NB4 (cell line): ENCODE measurements around the gene SLC34A1.

Source experiments
- CTCF ChIP-seq: IDR thresholded peaks from one replicate; pipeline ENCODE4 v1.5.1; 2012; ENCODE audit warnings: low read depth, low read length
- MAX ChIP-seq: IDR thresholded peaks from 2 replicates; pipeline ENCODE4 v1.6.1; 2011; ENCODE audit warnings: low read depth, low read length
- POLR2A ChIP-seq: IDR thresholded peaks from 2 replicates; pipeline ENCODE4 v1.6.1; 2011; ENCODE audit warnings: mild to moderate bottlenecking; ENCODE audit not compliant: insufficient read length; ENCODE audit errors: extremely low read depth

- TF ChIP-seq CTCF (no peak), POLR2A (no peak), MAX (no peak)
Observed at GRCh38 chr5:177362292-177362609, 22.0 kb upstream of the SLC34A1 start.
